Fibroblast of mammary gland (primary cell): ENCODE measurements around the gene GALNT3.
A peak's percentile ranks its signal among the peaks of the same experiment; 100 is the strongest.

Source experiments
- DNase-seq: peaks from one replicate; pipeline ENCODE4 v3.0.0-alpha.2; 2010; ENCODE audit warnings: low read depth
- H3K4me3 ChIP-seq: 2 replicates; pipeline ENCODE4 v1.5.1; 2011; ENCODE audit warnings: low read depth, mild to moderate bottlenecking, low read length, moderate library complexity; ENCODE audit not compliant: control insufficient read depth
- CTCF ChIP-seq: conservative IDR thresholded peaks from 2 replicates; pipeline ENCODE4 v1.5.1; 2011; ENCODE audit warnings: low read depth, low read length, inconsistent platforms; ENCODE audit not compliant: control insufficient read depth, insufficient read depth

GALNT3 gene

GRCh38 chr2:165766326-165766927 lies 27.6 kb downstream of the GALNT3 start:
- no peak overlapping the region for H3K4me3 ChIP-seq
- DNase-seq, result no peak
- TF ChIP-seq CTCF, result no peak

- TF ChIP-seq CTCF, result no peak
- no peak overlapping the region for H3K4me3 ChIP-seq
- DNase-seq, result no peak
These were observed 31.3 kb downstream of the GALNT3 start for GRCh38 chr2:165762723-165763122.

GRCh38 chr2:165757906-165758675 lies 36.0 kb downstream of the GALNT3 start:
- no peak for TF ChIP-seq CTCF
- H3K4me3 ChIP-seq, result no peak overlapping the region
- no peak for DNase-seq

GRCh38 chr2:165746501-165746900 lies 47.5 kb downstream of the GALNT3 start:
- no peak for TF ChIP-seq CTCF
- no peak for DNase-seq
- H3K4me3 ChIP-seq, result no peak overlapping the region

- no peak for TF ChIP-seq CTCF
- DNase-seq, result peak; percentile 17
- H3K4me3 ChIP-seq, result no peak overlapping the region
These were observed 48.1 kb downstream of the GALNT3 start for GRCh38 chr2:165745916-165746315.

- TF ChIP-seq CTCF, result no peak
- DNase-seq, result no peak
- H3K4me3 ChIP-seq, result no peak overlapping the region
These were observed 50.6 kb downstream of the GALNT3 start for GRCh38 chr2:165743442-165743841.
